Measurements from ENCODE around the gene ACTRT2.

DNA sequence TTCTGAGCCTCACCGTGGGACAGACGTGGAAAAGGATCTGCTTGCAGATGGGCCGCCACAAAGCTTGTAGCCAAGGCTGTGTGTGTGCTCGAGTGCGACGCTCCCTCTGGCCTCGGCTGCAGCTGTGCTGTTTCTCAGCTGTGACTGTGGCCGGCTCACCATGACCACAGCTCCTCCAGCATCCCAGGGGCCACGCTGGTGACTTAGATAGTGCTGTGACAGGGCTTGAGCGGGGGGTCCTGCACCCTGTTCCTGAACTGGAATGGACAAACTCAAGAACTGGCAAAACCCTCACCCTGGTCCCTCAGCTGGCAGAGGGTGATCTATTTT lies 17.4 kb upstream of the ACTRT2 start:
- TF ChIP-seq EZH2 (IDR thresholded peaks at IDR 0.05) = no peak
- no peak for TF ChIP-seq POLR2AphosphoS5 (IDR thresholded peaks at IDR 0.05; ENCODE audit: borderline replicate concordance, low read depth, low read length)
